KMS-11 (cell line): ENCODE measurements around the gene PCYT2.

Experiments
- H2AFZ ChIP-seq: fragments of 200-600 bp; sonication (generic); 2 replicates; pipeline ENCODE4 v1.6.1; 2016; ENCODE audit warnings: antibody characterized with exemption, mixed run types, low read depth
- H3K27ac ChIP-seq: fragments of 200-600 bp; sonication (generic); 2 replicates; pipeline ENCODE4 v1.6.1; 2016; ENCODE audit warnings: mild to moderate bottlenecking, mixed run types
- H3K27me3 ChIP-seq: fragments of 200-600 bp; sonication (generic); 2 replicates; pipeline ENCODE4 v1.6.1; 2017; ENCODE audit warnings: mild to moderate bottlenecking, low read depth, mixed run types, moderate library complexity; ENCODE audit not compliant: insufficient read depth
- H3K36me3 ChIP-seq: fragments of 200-600 bp; sonication (generic); 2 replicates; pipeline ENCODE4 v1.6.1; 2017; ENCODE audit warnings: mild to moderate bottlenecking, mixed run types; ENCODE audit not compliant: insufficient read depth
- H3K4me1 ChIP-seq: fragments of 200-600 bp; sonication (generic); 2 replicates; pipeline ENCODE4 v1.6.1; 2016; ENCODE audit warnings: mild to moderate bottlenecking, low read depth, mixed run types; ENCODE audit not compliant: poor library complexity, severe bottlenecking
- H3K4me2 ChIP-seq: fragments of 200-600 bp; sonication (generic); 2 replicates; pipeline ENCODE4 v1.7.0; 2016; ENCODE audit warnings: mild to moderate bottlenecking, mixed run types
- H3K4me3 ChIP-seq: fragments of 200-600 bp; sonication (generic); IDR thresholded peaks from 2 replicates; pipeline ENCODE4 v1.6.1; 2017; ENCODE audit warnings: low read depth, low read length, mixed read lengths; ENCODE audit not compliant: insufficient read depth
- H3K79me2 ChIP-seq: fragments of 200-600 bp; sonication (generic); 2 replicates; pipeline ENCODE4 v1.6.1; 2016; ENCODE audit warnings: low read depth, mixed run types; ENCODE audit not compliant: insufficient read depth
- H3K9ac ChIP-seq: fragments of 200-600 bp; sonication (generic); 2 replicates; pipeline ENCODE4 v1.6.1; 2016; ENCODE audit warnings: mild to moderate bottlenecking, mixed run types
- H4K20me1 ChIP-seq: fragments of 200-600 bp; sonication (generic); 2 replicates; pipeline ENCODE4 v1.6.1; 2016; ENCODE audit warnings: mild to moderate bottlenecking, mixed run types; ENCODE audit not compliant: insufficient read depth
- CTCF ChIP-seq: fragments of 200-600 bp; sonication (generic); conservative IDR thresholded peaks from 2 replicates; pipeline ENCODE4 v1.6.1; 2017; ENCODE audit warnings: low read depth, mild to moderate bottlenecking, antibody characterized with exemption, low read length, moderate library complexity, mixed read lengths

Gene PCYT2

GRCh38 chr17:81957691-81958432 is 46.7 kb upstream of the PCYT2 start:
- TF ChIP-seq CTCF, result no peak
- Histone ChIP-seq H3K4me2 (no peak overlapping the region), H3K27me3 (peaks cover 62% of the 10 kb centered on the region), H3K79me2 (no peaks in the 10 kb centered on the region), H3K36me3 (no peaks in the 10 kb centered on the region), H3K27ac (no peak overlapping the region), H4K20me1 (no peaks in the 10 kb centered on the region), H2AFZ (no peak overlapping the region), H3K9ac (no peak overlapping the region), H3K4me1 (no peaks in the 10 kb centered on the region), H3K4me3 (no peak overlapping the region)

- Histone ChIP-seq H3K4me2 (no peak overlapping the region), H3K27me3 (peaks cover 55% of the 10 kb centered on the region), H3K79me2 (no peaks in the 10 kb centered on the region), H3K4me3 (no peak overlapping the region), H3K36me3 (no peaks in the 10 kb centered on the region), H3K27ac (no peak overlapping the region), H3K9ac (no peak overlapping the region), H2AFZ (no peak overlapping the region), H4K20me1 (no peaks in the 10 kb centered on the region), H3K4me1 (no peaks in the 10 kb centered on the region)
- no peak for TF ChIP-seq CTCF
These were observed 45.7 kb upstream of the PCYT2 start for GRCh38 chr17:81956607-81957589.

- no peak overlapping the region for H3K27ac ChIP-seq
These were observed 44.8 kb upstream of the PCYT2 start for GRCh38 chr17:81955756-81956544.

More at GRCh38 chr17:81955756-81956544, 44.8 kb upstream of the PCYT2 start:
- Histone ChIP-seq H3K79me2 (no peaks in the 10 kb centered on the region), H3K9ac (no peak overlapping the region), H4K20me1 (no peaks in the 10 kb centered on the region), H3K4me3 (no peak overlapping the region), H3K4me2 (no peak overlapping the region), H3K27me3 (peaks cover 58% of the 10 kb centered on the region), H3K4me1 (no peaks in the 10 kb centered on the region), H3K36me3 (no peaks in the 10 kb centered on the region), H2AFZ (no peak overlapping the region)
- no peak for TF ChIP-seq CTCF
